Panc1 (cell line): ENCODE results near the gene ZNF865. TPM values are rescaled to one million over a fixed set of nuclear protein-coding genes. Genes with fewer than 3 reads are reported as not detected.

Source experiments
- ATAC-seq: fragments of 200-7000 bp; cut with Tn5 transposase; 2 replicates; pipeline ENCODE4 v1.9.1; 2020; ENCODE audit warnings: mild to moderate bottlenecking, moderate library complexity
- BruUV-seq: library from RNA; stranded (reverse); fragments of 400-500 nt; replicated peaks from 2 replicates; lab custom pipeline; 2021; lab: Mats Ljungman, UMichigan
- CTCF ChIA-PET: fragments of 300-600 bp; sonication (Branson Sonifier 250); formaldehyde crosslinking; loops from one replicate; lab custom pipeline; 2022; ENCODE audit warnings: antibody characterized with exemption; lab: Charles Lee
- POLR2A ChIA-PET: fragments of 300-600 bp; sonication (Branson Sonifier 250); formaldehyde crosslinking; loops from one replicate; lab custom pipeline; 2022; ENCODE audit warnings: antibody characterized with exemption; lab: Charles Lee
- DNase-seq: peaks from one replicate; pipeline ENCODE4 v3.0.0-alpha.2; 2010; ENCODE audit warnings: low read depth, low spot score
- H3K27ac ChIP-seq: 2 replicates; pipeline ENCODE4 v1.5.1; 2011; ENCODE audit warnings: mild to moderate bottlenecking, low read length, inconsistent platforms
- H3K27me3 ChIP-seq: fragments of 200-500 bp; sonication (Bioruptor generic); 2 replicates; pipeline ENCODE4 v1.6.0; 2014; ENCODE audit warnings: low read length, inconsistent platforms; ENCODE audit not compliant: control insufficient read depth, insufficient read depth
- H3K36me3 ChIP-seq: fragments of 200-500 bp; sonication (Bioruptor generic); 2 replicates; pipeline ENCODE4 v1.5.1; 2014; ENCODE audit warnings: inconsistent platforms, mild to moderate bottlenecking, low read length, moderate library complexity; ENCODE audit not compliant: control insufficient read depth, insufficient read depth
- H3K4me1 ChIP-seq: 2 replicates; pipeline ENCODE4 v1.5.1; 2011; ENCODE audit warnings: inconsistent platforms, mild to moderate bottlenecking, low read length, moderate library complexity; ENCODE audit not compliant: control insufficient read depth, insufficient read depth
- H3K4me3 ChIP-seq, 2 experiments: 2 replicates each; pipeline ENCODE4 v1.5.1; 2011 to 2012; ENCODE audit warnings: low read depth in 2 of 2, low read length in 2 of 2, mild to moderate bottlenecking in 2 of 2, inconsistent platforms in 1 of 2, moderate library complexity in 1 of 2
- H3K9me3 ChIP-seq: fragments of 200-500 bp; sonication (Bioruptor generic); 2 replicates; pipeline ENCODE4 v1.5.1; 2014; ENCODE audit warnings: low read depth, mild to moderate bottlenecking, inconsistent platforms, low read length, moderate library complexity; ENCODE audit not compliant: control insufficient read depth, insufficient read depth
- CTCF ChIP-seq: fragments of 450-650 bp; IDR thresholded peaks from 2 replicates; pipeline ENCODE4 v1.5.1; 2017; ENCODE audit warnings: mild to moderate bottlenecking
- POLR2AphosphoS5 ChIP-seq: IDR thresholded peaks from 2 replicates; pipeline ENCODE4 v1.6.1; 2012; ENCODE audit warnings: mild to moderate bottlenecking, low read depth, low read length, moderate library complexity
- REST ChIP-seq, 2 experiments: IDR thresholded peaks; 2 replicates each; pipeline ENCODE4 v1.6.1; 2011 to 2012; ENCODE audit warnings: low read depth in 2 of 2, control low read depth in 1 of 2, low read length in 1 of 2, mild to moderate bottlenecking in 1 of 2, moderate library complexity in 1 of 2; ENCODE audit not compliant: insufficient read depth in 1 of 2
- SIN3A ChIP-seq: IDR thresholded peaks from 2 replicates; pipeline ENCODE4 v1.6.1; 2012; ENCODE audit warnings: low read depth, mild to moderate bottlenecking, low read length, moderate library complexity, borderline replicate concordance; ENCODE audit not compliant: insufficient read depth
- TCF7L2 ChIP-seq: IDR thresholded peaks from 2 replicates; pipeline ENCODE4 v1.6.1; 2011; ENCODE audit warnings: mild to moderate bottlenecking, low read depth, low read length, inconsistent platforms
- in situ Hi-C: cut with HindIII; loops from 2 replicates; pipeline ENCODE4 v1.10.0; 2016; ENCODE audit warnings: low sequenced_read_pairs, low pct_unique_long_range_greater_than_20kb
- intact Hi-C: fragments of 100-400 bp; cut with micrococcal nuclease; formaldehyde crosslinking; loops from one replicate; pipeline ENCODE4 v1.10.0; 2022; ENCODE audit not compliant: unreplicated experiment
- total RNA-seq: library from RNA; stranded (reverse); gene quantifications from one replicate; pipeline ENCODE4 v1.2.1, GENCODE V29; 2021; ENCODE audit not compliant: unreplicated experiment

Gene ZNF865
- total RNA-seq, 1 experiment from 2014 or later = 25.6 TPM

- intact Hi-C loops = no loop called here
- no peak for DNase-seq
- TF ChIP-seq POLR2AphosphoS5 (no peak), CTCF (no peak), TCF7L2 (no peak), SIN3A (no peak), REST (IDR thresholded peaks at IDR 0.05; ENCODE audit: insufficient read depth in 1 of 2, low read depth in 2 of 2, low read length in 1 of 2) (no peak)
- POLR2A ChIA-PET = no interaction called here
- H3K9me3 ChIP-seq = no peaks in the 10 kb centered on the region
- in situ Hi-C loops = no loop called here
- no TSS peak for BruUV-seq
- CTCF ChIA-PET = interaction anchor here (0.6 to 1.8 kb wide), 6 partner anchors 13 to 567 kb away, joined by 4 to 10 read pairs (median 7); no protein-coding TSS in a partner anchor
- H3K4me1 ChIP-seq = peaks cover 15% of the 10 kb centered on the region
- no peaks in the 10 kb centered on the region for H3K27me3 ChIP-seq
- H3K4me3 ChIP-seq = no peak overlapping the region
- peak overlapping the region; percentile 99 for H3K27ac ChIP-seq
- peaks cover 16% of the 10 kb centered on the region for H3K36me3 ChIP-seq
- no peak for ATAC-seq
Measured at GRCh38 chr19:55652311-55653128, 47.1 kb downstream of the ZNF865 start.

GRCh38 chr19:55653651-55654322, 48.3 kb downstream of the ZNF865 start:
- ChIA-PET CTCF (interaction anchor here (0.6 to 1.8 kb wide), 11 partner anchors 14 to 1543 kb away, joined by 3 to 10 read pairs (median 5); no protein-coding TSS in a partner anchor), POLR2A (interaction anchor here (0.6 to 1.2 kb wide), 6 partner anchors 14 to 484 kb away, joined by 4 to 7 read pairs (median 5); no protein-coding TSS in a partner anchor)
- H3K36me3 ChIP-seq = peaks cover 16% of the 10 kb centered on the region
- H3K27ac ChIP-seq = peak overlapping the region; percentile 99
- peak; percentile 99 for DNase-seq
- peak overlapping the region; percentile 72 to 82 for H3K4me3 ChIP-seq
- H3K9me3 ChIP-seq = no peaks in the 10 kb centered on the region
- in situ Hi-C loops = no loop called here
- ATAC-seq = peak; percentile 62
- intact Hi-C loops = no loop called here
- H3K4me1 ChIP-seq = peaks cover 24% of the 10 kb centered on the region
- H3K27me3 ChIP-seq = no peaks in the 10 kb centered on the region
- BruUV-seq = TSS peak; percentile 93
- TF ChIP-seq CTCF = peak; percentile 100
- peak; percentile 86 for TF ChIP-seq POLR2AphosphoS5
- peak; percentile 49; the same call in 1 of the 2 replicates for TF ChIP-seq TCF7L2
- no peak for TF ChIP-seq REST (IDR thresholded peaks at IDR 0.05; ENCODE audit: insufficient read depth in 1 of 2, low read depth in 2 of 2, low read length in 1 of 2)
- TF ChIP-seq SIN3A = peak; percentile 84; the same call in 1 of the 2 replicates
